Subcutaneous abdominal adipose tissue (tissue), 5 donors: ENCODE measurements around the gene ABCG2.

ENCODE experiments used
- H3K27ac ChIP-seq: one replicate; pipeline ENCODE4 v1.7.0; 2013; ENCODE audit warnings: low read depth, mild to moderate bottlenecking, inconsistent platforms, low read length, moderate library complexity
- H3K27me3 ChIP-seq, 5 donors: one replicate each; pipeline ENCODE4 v1.7.0; 2013; ENCODE audit warnings: low read length in 5 of 5, inconsistent platforms in 1 of 5; ENCODE audit not compliant: control insufficient read depth in 5 of 5, insufficient read depth in 4 of 5
- H3K36me3 ChIP-seq, 5 donors: one replicate each; pipeline ENCODE4 v1.7.0; 2013; ENCODE audit warnings: low read length in 5 of 5; ENCODE audit not compliant: control insufficient read depth in 5 of 5, insufficient read depth in 5 of 5
- H3K4me1 ChIP-seq, 5 donors: one replicate each; pipeline ENCODE4 v1.7.0; 2013; ENCODE audit warnings: low read length in 5 of 5, mild to moderate bottlenecking in 3 of 5, moderate library complexity in 1 of 5; ENCODE audit not compliant: control insufficient read depth in 5 of 5, insufficient read depth in 5 of 5
- H3K4me3 ChIP-seq, 5 donors: one replicate each; pipeline ENCODE4 v1.7.0; 2013; ENCODE audit warnings: low read length in 5 of 5, low read depth in 1 of 5
- H3K9ac ChIP-seq, 5 donors: one replicate each; pipeline ENCODE4 v1.7.0; 2013; ENCODE audit warnings: low read length in 5 of 5, mild to moderate bottlenecking in 4 of 5, moderate library complexity in 3 of 5
- H3K9me3 ChIP-seq, 5 donors: one replicate each; pipeline ENCODE4 v1.7.0; 2013; ENCODE audit warnings: low read length in 5 of 5; ENCODE audit not compliant: control insufficient read depth in 5 of 5
- donor health status: healthy.
- donor health status: healthy.
- donor health status: healthy.
- donor health status: healthy.
- donor health status: healthy.

ABCG2 gene

DNA sequence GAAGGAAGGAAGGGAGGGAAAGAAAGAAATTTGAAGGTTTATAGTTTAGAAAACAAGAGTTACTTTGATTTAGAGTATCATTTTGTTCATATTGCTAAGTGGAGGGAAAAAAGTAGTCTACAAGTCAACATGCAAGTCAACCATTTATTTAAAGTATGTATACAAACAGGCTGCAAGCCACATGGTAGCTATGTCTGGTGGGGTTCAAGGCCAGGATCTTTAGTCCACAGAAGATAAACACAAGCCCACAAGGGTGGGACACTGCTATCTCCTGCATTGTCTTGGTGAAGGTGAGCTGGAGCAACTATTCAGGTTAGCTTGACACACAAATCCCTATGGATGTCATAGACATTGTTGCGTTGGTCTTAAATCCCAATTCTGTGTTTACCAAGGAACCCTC lies 71.4 kb downstream of the ABCG2 start:
- Histone ChIP-seq H3K9me3 (no peaks in the 10 kb centered on the region), H3K4me1 (peaks cover 0 to 3% (median 0%) of the 10 kb centered on the region in 5 donors), H3K4me3 (no peak overlapping the region), H3K9ac (no peak overlapping the region), H3K27me3 (no peaks in the 10 kb centered on the region), H3K27ac (no peak overlapping the region), H3K36me3 (no peaks in the 10 kb centered on the region)

DNA sequence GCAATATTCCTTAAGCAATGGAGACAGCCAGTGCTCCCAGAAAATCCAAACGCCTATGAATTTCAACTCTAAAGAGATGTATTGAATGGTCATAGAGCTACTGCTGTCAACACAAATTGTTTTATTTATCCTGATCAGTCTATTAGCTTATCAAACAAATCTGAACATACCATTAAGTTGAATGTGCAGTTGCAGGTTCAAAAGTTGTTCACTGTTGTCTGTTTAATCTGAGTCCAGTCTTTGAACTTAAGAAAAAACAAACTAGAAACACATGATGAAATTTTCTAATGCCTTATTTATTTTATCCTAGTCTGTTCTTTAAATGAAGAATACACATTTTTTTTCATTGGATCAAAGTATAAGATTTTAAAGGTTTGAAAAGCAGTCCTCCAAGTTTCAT lies 77.8 kb downstream of the ABCG2 start:
- no peaks in the 10 kb centered on the region for H3K9me3 ChIP-seq
- H3K4me1 ChIP-seq = peaks cover 0 to 5% (median 0%) of the 10 kb centered on the region in 5 donors
- no peak overlapping the region for H3K4me3 ChIP-seq
- no peaks in the 10 kb centered on the region for H3K27me3 ChIP-seq
- peaks cover 4 to 15% (median 14%) of the 10 kb centered on the region in 5 donors for H3K36me3 ChIP-seq
- no peak overlapping the region for H3K9ac ChIP-seq
- H3K27ac ChIP-seq = no peak overlapping the region

DNA sequence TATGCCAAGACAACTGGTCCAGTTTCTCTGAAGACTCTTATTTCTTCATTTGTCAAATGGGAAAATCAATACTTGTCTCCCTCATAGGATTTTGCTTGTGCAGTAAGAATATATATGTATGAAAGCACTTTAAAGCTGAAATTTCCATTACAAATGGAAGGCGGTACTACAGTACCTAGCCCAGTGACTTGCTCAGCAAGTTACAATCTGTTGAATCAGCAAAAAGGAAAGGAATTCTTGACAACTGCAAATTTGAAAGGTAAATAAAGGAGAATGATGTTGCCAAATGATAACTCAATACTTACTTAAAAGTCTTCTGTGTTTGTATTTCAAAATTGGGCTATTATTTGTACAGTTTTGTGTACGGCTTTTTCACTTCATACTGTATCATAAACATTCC lies 79.9 kb downstream of the ABCG2 start:
- H3K9me3 ChIP-seq = no peaks in the 10 kb centered on the region
- no peak overlapping the region for H3K9ac ChIP-seq
- peaks cover 20 to 33% (median 28%) of the 10 kb centered on the region in 5 donors for H3K36me3 ChIP-seq
- H3K27ac ChIP-seq = no peak overlapping the region
- no peaks in the 10 kb centered on the region for H3K27me3 ChIP-seq
- no peak overlapping the region for H3K4me3 ChIP-seq
- H3K4me1 ChIP-seq = peaks cover 0 to 5% (median 0%) of the 10 kb centered on the region in 5 donors

GRCh38 chr4:88077911-88078524 lies 80.4 kb downstream of the ABCG2 start:
- peaks cover 20 to 36% (median 28%) of the 10 kb centered on the region in 5 donors for H3K36me3 ChIP-seq
- H3K27ac ChIP-seq = no peak overlapping the region

GRCh38 chr4:88075336-88075735 lies 83.1 kb downstream of the ABCG2 start:
- Histone ChIP-seq H3K9ac (no peak overlapping the region), H3K27ac (no peak overlapping the region), H3K36me3 (peaks cover 26 to 59% (median 48%) of the 10 kb centered on the region in 5 donors), H3K4me1 (peaks cover 0 to 5% (median 0%) of the 10 kb centered on the region in 5 donors), H3K4me3 (no peak overlapping the region), H3K9me3 (peaks cover 0 to 6% (median 3%) of the 10 kb centered on the region in 5 donors), H3K27me3 (no peaks in the 10 kb centered on the region)

More at GRCh38 chr4:88077911-88078524, 80.4 kb downstream of the ABCG2 start:
- H3K27me3 ChIP-seq = no peaks in the 10 kb centered on the region
- H3K4me1 ChIP-seq = peaks cover 0 to 5% (median 0%) of the 10 kb centered on the region in 5 donors
- H3K4me3 ChIP-seq = no peak overlapping the region
- H3K9me3 ChIP-seq = no peaks in the 10 kb centered on the region
- no peak overlapping the region for H3K9ac ChIP-seq

GRCh38 chr4:88070031-88070430 lies 88.4 kb downstream of the ABCG2 start:
- peaks cover 45 to 83% (median 67%) of the 10 kb centered on the region in 5 donors for H3K36me3 ChIP-seq
- no peak overlapping the region for H3K9ac ChIP-seq
- no peaks in the 10 kb centered on the region for H3K27me3 ChIP-seq
- H3K27ac ChIP-seq = no peak overlapping the region
- H3K4me3 ChIP-seq = no peak overlapping the region
- peaks cover 0 to 8% (median 6%) of the 10 kb centered on the region in 5 donors for H3K9me3 ChIP-seq
- H3K4me1 ChIP-seq = no peaks in the 10 kb centered on the region

GRCh38 chr4:88064410-88064809 lies 94.0 kb downstream of the ABCG2 start:
- Histone ChIP-seq H3K27me3 (no peaks in the 10 kb centered on the region), H3K36me3 (peaks cover 39 to 60% (median 47%) of the 10 kb centered on the region in 5 donors), H3K9me3 (peaks cover 0 to 3% (median 3%) of the 10 kb centered on the region in 5 donors), H3K4me1 (peaks cover 0 to 5% (median 0%) of the 10 kb centered on the region in 5 donors), H3K9ac (no peak overlapping the region), H3K27ac (no peak overlapping the region), H3K4me3 (no peak overlapping the region)

- H3K36me3 ChIP-seq = peaks cover 38 to 58% (median 48%) of the 10 kb centered on the region in 5 donors
Observed at GRCh38 chr4:88063634-88064296, 94.7 kb downstream of the ABCG2 start.

DNA sequence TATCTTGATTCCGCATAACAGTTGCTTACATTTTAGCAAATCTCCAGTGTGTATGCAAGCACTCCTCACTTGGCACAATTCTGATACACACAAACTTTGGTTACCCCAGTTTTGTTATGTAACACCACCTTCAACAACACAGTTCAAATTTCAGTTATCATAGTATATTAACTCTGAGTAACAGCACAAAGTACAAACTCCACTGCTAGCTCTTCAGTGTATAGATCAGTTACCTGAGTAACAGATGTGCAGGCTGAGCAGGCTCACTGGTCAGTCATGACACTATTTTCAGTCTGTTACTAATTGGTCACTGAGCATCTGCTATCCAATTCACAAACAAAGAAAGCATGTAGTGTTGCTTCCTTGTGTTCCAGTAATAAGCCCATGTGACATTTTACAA lies 95.6 kb downstream of the ABCG2 start:
- no peak overlapping the region for H3K27ac ChIP-seq
- H3K27me3 ChIP-seq = no peaks in the 10 kb centered on the region
- H3K9ac ChIP-seq = no peak overlapping the region
- H3K4me3 ChIP-seq = no peak overlapping the region
- H3K4me1 ChIP-seq = peaks cover 0 to 5% (median 0%) of the 10 kb centered on the region in 5 donors
- no peaks in the 10 kb centered on the region for H3K9me3 ChIP-seq
- H3K36me3 ChIP-seq = peaks cover 32 to 49% (median 48%) of the 10 kb centered on the region in 5 donors

More at GRCh38 chr4:88063634-88064296, 94.7 kb downstream of the ABCG2 start:
- no peaks in the 10 kb centered on the region for H3K27me3 ChIP-seq
- peaks cover 0 to 5% (median 0%) of the 10 kb centered on the region in 5 donors for H3K4me1 ChIP-seq
- H3K4me3 ChIP-seq = no peak overlapping the region
- no peak overlapping the region for H3K9ac ChIP-seq
- H3K27ac ChIP-seq = no peak overlapping the region
- H3K9me3 ChIP-seq = peaks cover 0 to 3% (median 2%) of the 10 kb centered on the region in 5 donors

DNA sequence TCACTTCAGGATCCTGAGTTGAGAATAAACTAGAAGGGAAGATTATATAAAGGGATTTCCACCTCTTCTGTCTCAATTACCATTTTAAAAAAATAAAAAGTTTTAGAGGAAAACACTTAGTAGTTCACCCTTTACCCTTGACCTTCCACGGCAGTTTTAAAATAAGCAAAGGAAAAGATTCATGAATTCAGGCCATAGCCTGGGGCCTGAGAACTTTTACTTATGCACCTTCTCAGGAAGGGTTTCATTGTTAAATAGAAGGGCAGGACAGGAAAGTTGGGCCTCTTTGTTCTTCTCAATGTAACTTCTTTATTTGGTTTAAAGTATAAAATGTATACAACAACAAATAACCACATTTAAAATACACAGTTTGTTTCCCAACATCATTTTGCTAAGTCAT lies 96.1 kb downstream of the ABCG2 start:
- peaks cover 28 to 51% (median 43%) of the 10 kb centered on the region in 5 donors for H3K36me3 ChIP-seq
- H3K27ac ChIP-seq = no peak overlapping the region

More for the DNA sequence above, 96.1 kb downstream of the ABCG2 start:
- Histone ChIP-seq H3K4me3 (no peak overlapping the region), H3K9ac (no peak overlapping the region), H3K27me3 (no peaks in the 10 kb centered on the region), H3K9me3 (no peaks in the 10 kb centered on the region), H3K4me1 (peaks cover 0 to 5% (median 0%) of the 10 kb centered on the region in 5 donors)
